Neural cell (in vitro differentiated cells): ENCODE measurements around the gene CTSE. TPM values are rescaled to one million over a fixed set of nuclear protein-coding genes. Genes with fewer than 3 reads are reported as not detected.

Experiments
- H2AFZ ChIP-seq: fragments of 200-600, 300-800 bp; sonication (generic), shearing (Covaris generic); 2 replicates; pipeline ENCODE4 v1.6.0; 2014; ENCODE audit warnings: low read depth, mild to moderate bottlenecking, antibody characterized with exemption, low read length, moderate library complexity
- H3F3A ChIP-seq: fragments of 200-600 bp; shearing (Covaris generic); 2 replicates; pipeline ENCODE4 v1.6.1; 2016; ENCODE audit warnings: mild to moderate bottlenecking, moderate library complexity, mixed read lengths, antibody characterized with exemption, low read length; ENCODE audit not compliant: insufficient read depth, poor library complexity, severe bottlenecking
- H3K27ac ChIP-seq: fragments of 200-600, 300-800 bp; sonication (generic), shearing (Covaris generic); 2 replicates; pipeline ENCODE4 v1.5.1; 2014; ENCODE audit warnings: mild to moderate bottlenecking, low read length, moderate library complexity
- H3K27me3 ChIP-seq: fragments of 300-800, 200-600 bp; sonication (generic), shearing (Covaris generic); 2 replicates; pipeline ENCODE4 v1.6.0; 2014; ENCODE audit warnings: mild to moderate bottlenecking, low read depth, low read length, moderate library complexity; ENCODE audit not compliant: insufficient read depth
- H3K36me3 ChIP-seq: fragments of 300-800, 200-600 bp; sonication (generic), shearing (Covaris generic); 2 replicates; pipeline ENCODE4 v1.5.1; 2014; ENCODE audit warnings: mild to moderate bottlenecking, antibody characterized with exemption, low read length, moderate library complexity; ENCODE audit not compliant: insufficient read depth
- H3K4me2 ChIP-seq: fragments of 300-800, 200-600 bp; sonication (generic), shearing (Covaris generic); 2 replicates; pipeline ENCODE4 v1.6.0; 2014; ENCODE audit warnings: mild to moderate bottlenecking, low read length
- H3K4me3 ChIP-seq: fragments of 300-800, 200-600 bp; sonication (generic), shearing (Covaris generic); 2 replicates; pipeline ENCODE4 v1.5.1; 2014; ENCODE audit warnings: mild to moderate bottlenecking, low read length, moderate library complexity
- H3K79me2 ChIP-seq: fragments of 200-600 bp; shearing (Covaris generic); replicated peaks from 2 replicates; pipeline ENCODE4 v1.6.0; 2014; ENCODE audit warnings: mild to moderate bottlenecking, low read length, moderate library complexity; ENCODE audit not compliant: insufficient read depth
- H3K9ac ChIP-seq: fragments of 300-800, 200-600 bp; sonication (generic), shearing (Covaris generic); 2 replicates; pipeline ENCODE4 v1.6.1; 2016; ENCODE audit warnings: mild to moderate bottlenecking, low read length, mixed read lengths
- H3K9me2 ChIP-seq: fragments of 200-600 bp; shearing (Covaris generic); 2 replicates; pipeline ENCODE4 v1.6.1; 2016; ENCODE audit warnings: mild to moderate bottlenecking, low read length, mixed read lengths; ENCODE audit not compliant: insufficient read depth
- H3K9me3 ChIP-seq: fragments of 200-600, 300-800 bp; sonication (generic), shearing (Covaris generic); 2 replicates; pipeline ENCODE4 v1.6.1; 2016; ENCODE audit warnings: mild to moderate bottlenecking, mixed run types, low read length, moderate library complexity, mixed read lengths
- H4K20me1 ChIP-seq: fragments of 200-600 bp; shearing (Covaris generic); 2 replicates; pipeline ENCODE4 v1.6.1; 2016; ENCODE audit warnings: mild to moderate bottlenecking, mixed run types; ENCODE audit not compliant: insufficient read depth
- EP300 ChIP-seq: fragments of 450-650 bp; conservative IDR thresholded peaks from 2 replicates; pipeline ENCODE4 v1.6.1; 2014; ENCODE audit warnings: antibody characterized with exemption, mild to moderate bottlenecking, moderate library complexity; ENCODE audit not compliant: poor library complexity, severe bottlenecking
- EZH2 ChIP-seq: fragments of 200-600, 300-800 bp; shearing (Covaris generic), sonication (generic); IDR thresholded peaks from 2 replicates; pipeline ENCODE4 v1.6.1; 2014; ENCODE audit warnings: antibody characterized with exemption, low read length, borderline replicate concordance, mild to moderate bottlenecking; ENCODE audit not compliant: insufficient read depth, poor library complexity, severe bottlenecking
- MXI1 ChIP-seq: fragments of 450-650 bp; conservative IDR thresholded peaks from 2 replicates; pipeline ENCODE4 v1.6.1; 2014; ENCODE audit warnings: antibody characterized with exemption, mild to moderate bottlenecking; ENCODE audit not compliant: poor library complexity, severe bottlenecking
- POLR2AphosphoS5 ChIP-seq: IDR thresholded peaks from 2 replicates; pipeline ENCODE4 v1.6.1; 2012
- RAD21 ChIP-seq: fragments of 450-650 bp; conservative IDR thresholded peaks from 2 replicates; pipeline ENCODE4 v1.6.1; 2014; ENCODE audit warnings: antibody characterized with exemption, mild to moderate bottlenecking, moderate library complexity
- REST ChIP-seq: IDR thresholded peaks from 2 replicates; pipeline ENCODE4 v1.6.1; 2012; ENCODE audit warnings: borderline replicate concordance
- SMC3 ChIP-seq: fragments of 450-650 bp; conservative IDR thresholded peaks from 2 replicates; pipeline ENCODE4 v1.6.1; 2014; ENCODE audit warnings: antibody characterized with exemption, mild to moderate bottlenecking, moderate library complexity; ENCODE audit not compliant: poor library complexity
- TAF1 ChIP-seq: IDR thresholded peaks from 2 replicates; pipeline ENCODE4 v1.6.1; 2012; ENCODE audit warnings: low read depth
- polyA plus RNA-seq: library from polyadenylated mRNA; depleted of rRNA; stranded (reverse); fragments of >200 nt; gene quantifications from 2 replicates; pipeline ENCODE4 v1.2.3, GENCODE V29; 2014
- TF ChIP-seq, protein P1 (sequence below): fragments of 450-650 bp; IDR thresholded peaks from 2 replicates; pipeline ENCODE4 v1.5.1; 2014; ENCODE audit warnings: antibody characterized with exemption, mild to moderate bottlenecking, moderate library complexity; ENCODE audit not compliant: poor library complexity, severe bottlenecking

CTSE gene
- polyA plus RNA-seq, 1 donor from 2014 or later: not detected

DNA sequence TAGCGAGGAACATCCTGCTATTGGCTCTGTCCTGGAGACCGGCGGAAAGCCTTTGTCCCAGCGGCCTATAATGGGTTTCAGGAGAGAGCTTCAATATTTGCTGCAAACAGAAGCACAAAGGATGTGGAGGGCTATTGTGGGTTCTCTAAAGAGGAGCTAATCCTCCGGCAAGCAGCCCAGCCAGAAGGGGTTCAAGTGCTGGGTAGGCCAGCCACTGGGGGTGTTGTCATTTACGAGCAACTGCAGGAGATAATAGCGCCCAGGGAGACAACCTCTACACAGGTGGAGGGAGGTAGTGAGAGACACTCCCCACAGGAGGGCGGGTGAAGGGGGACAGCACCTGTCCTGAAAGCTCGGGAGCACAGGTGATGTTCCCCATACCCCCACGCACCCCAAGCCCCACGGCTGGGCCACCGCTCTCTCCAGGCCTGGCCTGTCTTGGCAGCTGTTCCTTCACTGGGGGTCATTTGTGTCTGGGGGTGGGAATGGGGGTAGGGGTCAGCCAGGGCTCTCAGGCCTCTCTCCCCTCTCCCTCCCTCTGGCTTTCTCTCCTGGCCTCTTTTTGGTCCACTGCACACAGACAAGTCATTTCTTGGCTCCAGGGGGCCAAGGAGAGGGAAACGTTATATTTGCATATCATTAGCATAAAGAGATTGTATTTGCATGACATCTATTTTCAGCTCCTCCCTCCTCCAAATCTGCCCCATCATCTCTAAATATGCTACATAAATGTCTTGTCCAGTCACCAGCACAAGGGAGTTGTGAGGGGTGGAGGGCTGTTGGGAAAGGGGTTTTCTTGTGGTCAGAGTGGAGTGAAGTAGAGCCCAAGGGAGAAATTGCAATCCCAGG lies 58.4 kb downstream of the CTSE start:
- Histone ChIP-seq H3K27ac (peak overlapping the region; percentile 22), H2AFZ (no peak overlapping the region), H3K79me2 (no peaks in the 10 kb centered on the region), H3K4me2 (no peak overlapping the region), H3K4me3 (no peak overlapping the region), H3F3A (no peaks in the 10 kb centered on the region), H3K9me2 (no peaks in the 10 kb centered on the region), H3K27me3 (no peaks in the 10 kb centered on the region), H3K9me3 (no peaks in the 10 kb centered on the region), H3K9ac (no peak overlapping the region), H4K20me1 (no peaks in the 10 kb centered on the region), H3K36me3 (no peaks in the 10 kb centered on the region)
- TF ChIP-seq, protein P1, sequence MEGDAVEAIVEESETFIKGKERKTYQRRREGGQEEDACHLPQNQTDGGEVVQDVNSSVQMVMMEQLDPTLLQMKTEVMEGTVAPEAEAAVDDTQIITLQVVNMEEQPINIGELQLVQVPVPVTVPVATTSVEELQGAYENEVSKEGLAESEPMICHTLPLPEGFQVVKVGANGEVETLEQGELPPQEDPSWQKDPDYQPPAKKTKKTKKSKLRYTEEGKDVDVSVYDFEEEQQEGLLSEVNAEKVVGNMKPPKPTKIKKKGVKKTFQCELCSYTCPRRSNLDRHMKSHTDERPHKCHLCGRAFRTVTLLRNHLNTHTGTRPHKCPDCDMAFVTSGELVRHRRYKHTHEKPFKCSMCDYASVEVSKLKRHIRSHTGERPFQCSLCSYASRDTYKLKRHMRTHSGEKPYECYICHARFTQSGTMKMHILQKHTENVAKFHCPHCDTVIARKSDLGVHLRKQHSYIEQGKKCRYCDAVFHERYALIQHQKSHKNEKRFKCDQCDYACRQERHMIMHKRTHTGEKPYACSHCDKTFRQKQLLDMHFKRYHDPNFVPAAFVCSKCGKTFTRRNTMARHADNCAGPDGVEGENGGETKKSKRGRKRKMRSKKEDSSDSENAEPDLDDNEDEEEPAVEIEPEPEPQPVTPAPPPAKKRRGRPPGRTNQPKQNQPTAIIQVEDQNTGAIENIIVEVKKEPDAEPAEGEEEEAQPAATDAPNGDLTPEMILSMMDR: no peak
- TF ChIP-seq TAF1 (no peak), EP300 (no peak), REST (no peak), POLR2AphosphoS5 (no peak), SMC3 (no peak), RAD21 (no peak), EZH2 (no peak), MXI1 (no peak)

DNA sequence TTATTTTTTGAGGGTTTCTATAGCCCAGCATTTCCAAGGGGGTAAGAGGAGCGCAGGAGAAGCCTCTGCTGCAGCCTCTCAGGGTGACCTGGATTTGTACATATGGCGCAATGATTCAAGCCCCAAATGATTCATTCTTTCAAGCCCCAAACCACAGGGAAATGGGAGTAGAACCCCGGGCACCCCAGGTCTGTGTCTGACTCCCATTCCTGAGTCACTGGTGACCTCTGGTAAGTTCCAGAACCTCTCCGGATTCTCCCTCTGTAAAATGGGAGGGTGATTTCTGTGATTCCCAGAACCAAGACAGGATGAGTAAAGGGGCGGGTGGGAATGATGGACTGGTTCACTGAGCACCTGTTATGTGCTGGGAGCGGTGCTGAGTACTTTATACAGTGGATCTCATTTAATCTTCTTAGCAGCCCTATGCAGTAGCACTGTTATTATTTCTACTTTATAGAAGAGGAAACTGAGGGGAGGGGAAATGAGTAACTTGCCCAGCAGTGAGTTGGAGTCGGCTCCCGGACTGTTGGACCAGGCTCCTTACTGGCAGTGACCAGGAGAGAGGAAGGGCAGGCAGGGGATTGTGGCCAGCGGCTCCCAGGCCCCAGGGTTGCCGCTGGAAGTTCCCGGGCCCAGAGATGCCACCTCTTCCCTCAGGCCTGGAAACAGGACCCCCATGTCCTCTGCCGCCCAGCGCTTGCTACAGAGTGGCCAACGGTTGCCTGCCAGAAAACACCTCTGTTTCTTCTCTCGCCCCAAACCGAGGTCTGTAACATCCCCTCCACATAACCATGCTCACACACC lies 60.1 kb downstream of the CTSE start:
- Histone ChIP-seq H3K79me2 (no peaks in the 10 kb centered on the region), H3K27me3 (no peaks in the 10 kb centered on the region), H3F3A (no peaks in the 10 kb centered on the region), H3K9ac (no peak overlapping the region), H3K27ac (no peak overlapping the region), H2AFZ (no peak overlapping the region), H3K4me2 (no peak overlapping the region), H4K20me1 (no peaks in the 10 kb centered on the region), H3K9me2 (no peaks in the 10 kb centered on the region), H3K4me3 (no peak overlapping the region), H3K36me3 (no peaks in the 10 kb centered on the region), H3K9me3 (no peaks in the 10 kb centered on the region)
- TF ChIP-seq REST: no peak
- no peak for TF ChIP-seq TAF1
- TF ChIP-seq SMC3: no peak
- TF ChIP-seq, protein P1: no peak
- no peak for TF ChIP-seq EZH2
- TF ChIP-seq MXI1: no peak
- TF ChIP-seq RAD21: no peak
- TF ChIP-seq EP300: no peak
- TF ChIP-seq POLR2AphosphoS5: no peak
